Ramos (cell line): Measurements from ENCODE around the gene PELI2.

Experiments used
- in situ Hi-C: fragments of 300-500 bp; cut with MboI; formaldehyde crosslinking; loops from one replicate; pipeline ENCODE4 v1.14.3; 2022; ENCODE audit warnings: low sequenced_read_pairs; ENCODE audit not compliant: unreplicated experiment

Gene PELI2

GRCh38 chr14:56118611-56119181 lies 485 bp downstream of the PELI2 start:
- in situ Hi-C loops: no loop called here

GRCh38 chr14:56119201-56119981 lies 1.2 kb downstream of the PELI2 start:
- in situ Hi-C loops: no loop called here

GRCh38 chr14:56120091-56120691 lies 2.0 kb downstream of the PELI2 start:
- in situ Hi-C loops: no loop called here

- in situ Hi-C loops: no loop called here
Measured at GRCh38 chr14:56121816-56122215, 3.6 kb downstream of the PELI2 start.

- in situ Hi-C loops: no loop called here
Measured at GRCh38 chr14:56122301-56122700, 4.1 kb downstream of the PELI2 start.

- in situ Hi-C loops: no loop called here
Measured at GRCh38 chr14:56124327-56124726, 6.1 kb downstream of the PELI2 start.

GRCh38 chr14:56125772-56126636 lies 7.8 kb downstream of the PELI2 start:
- in situ Hi-C loops: no loop called here

- in situ Hi-C loops: no loop called here
Measured at GRCh38 chr14:56126637-56126913, 8.4 kb downstream of the PELI2 start.

GRCh38 chr14:56127156-56127555 lies 8.9 kb downstream of the PELI2 start:
- in situ Hi-C loops: no loop called here

- in situ Hi-C loops: no loop called here
Measured at GRCh38 chr14:56129092-56129491, 10.9 kb downstream of the PELI2 start.

GRCh38 chr14:56129933-56130332 lies 11.7 kb downstream of the PELI2 start:
- in situ Hi-C loops: no loop called here

- in situ Hi-C loops: no loop called here
Measured at GRCh38 chr14:56131004-56131864, 13.0 kb downstream of the PELI2 start.

- in situ Hi-C loops: no loop called here
Measured at GRCh38 chr14:56131865-56132833, 13.9 kb downstream of the PELI2 start.

- in situ Hi-C loops: no loop called here
Measured at GRCh38 chr14:56133547-56133946, 15.3 kb downstream of the PELI2 start.

GRCh38 chr14:56135001-56135400 lies 16.8 kb downstream of the PELI2 start:
- in situ Hi-C loops: no loop called here

- in situ Hi-C loops: no loop called here
Measured at GRCh38 chr14:56135668-56136067, 17.5 kb downstream of the PELI2 start.

GRCh38 chr14:56136571-56137452 lies 18.6 kb downstream of the PELI2 start:
- in situ Hi-C loops: no loop called here

- in situ Hi-C loops: no loop called here
Measured at GRCh38 chr14:56137453-56137807, 19.2 kb downstream of the PELI2 start.
